IPS DF 6.9 (cell line): ENCODE measurements around the gene IGFBP4.

Source experiments
- DNase-seq: peaks from one replicate; pipeline ENCODE4 v3.0.0-alpha.2; 2013; ENCODE audit warnings: low read depth, low spot score
- H3K27ac ChIP-seq: one replicate; pipeline ENCODE4 v1.5.1; 2013; ENCODE audit warnings: low read length, control low read depth
- H3K27me3 ChIP-seq: 2 replicates; pipeline ENCODE4 v1.6.1; 2013; ENCODE audit warnings: mild to moderate bottlenecking, low read length; ENCODE audit not compliant: control insufficient read depth, insufficient read depth
- H3K36me3 ChIP-seq: 2 replicates; pipeline ENCODE4 v1.6.1; 2013; ENCODE audit warnings: low read length; ENCODE audit not compliant: control insufficient read depth, insufficient read depth
- H3K4me1 ChIP-seq: 2 replicates; pipeline ENCODE4 v1.6.1; 2013; ENCODE audit warnings: low read length; ENCODE audit not compliant: control insufficient read depth, insufficient read depth
- H3K4me3 ChIP-seq: 2 replicates; pipeline ENCODE4 v1.5.1; 2013; ENCODE audit warnings: mild to moderate bottlenecking, low read length
- H3K9me3 ChIP-seq: 2 replicates; pipeline ENCODE4 v1.6.1; 2013; ENCODE audit warnings: low read length, inconsistent platforms; ENCODE audit not compliant: control insufficient read depth, insufficient read depth
- WGBS: extraction: QIAGEN DNeasy Blood & Tissue Kit; methylation state at CpG from one replicate; pipeline ENCODE4 v1.1.7; 2013; ENCODE audit warnings: mixed read lengths, missing lambda C conversion rate; ENCODE audit not compliant: insufficient read length, insufficient coverage; 5-methylcytosine and 5-hydroxymethylcytosine counted together

Gene IGFBP4

GRCh38 chr17:40484285-40484972 lies 41.2 kb downstream of the IGFBP4 start:
- Histone ChIP-seq H3K4me3 (no peak overlapping the region), H3K9me3 (no peaks in the 10 kb centered on the region), H3K27ac (no peak overlapping the region), H3K4me1 (peaks cover 11% of the 10 kb centered on the region), H3K36me3 (no peaks in the 10 kb centered on the region), H3K27me3 (no peaks in the 10 kb centered on the region)
- no CpG with 5 or more reads among the region's 18 CpGs for WGBS
- no peak for DNase-seq

- H3K4me3 ChIP-seq, result no peak overlapping the region
Measured at GRCh38 chr17:40484973-40485530, 41.8 kb downstream of the IGFBP4 start.

GRCh38 chr17:40485851-40486521 lies 42.7 kb downstream of the IGFBP4 start:
- WGBS, result no CpG with 5 or more reads among the region's 17 CpGs
- Histone ChIP-seq H3K4me1 (peaks cover 17% of the 10 kb centered on the region), H3K9me3 (no peaks in the 10 kb centered on the region), H3K27me3 (no peaks in the 10 kb centered on the region), H3K36me3 (no peaks in the 10 kb centered on the region), H3K27ac (no peak overlapping the region), H3K4me3 (no peak overlapping the region)
- no peak for DNase-seq

More at GRCh38 chr17:40484973-40485530, 41.8 kb downstream of the IGFBP4 start:
- no peaks in the 10 kb centered on the region for H3K27me3 ChIP-seq
- no peak overlapping the region for H3K27ac ChIP-seq
- H3K9me3 ChIP-seq, result no peaks in the 10 kb centered on the region
- H3K4me1 ChIP-seq, result peaks cover 13% of the 10 kb centered on the region
- H3K36me3 ChIP-seq, result no peaks in the 10 kb centered on the region
- no CpG with 5 or more reads among the region's 7 CpGs for WGBS
- no peak for DNase-seq

GRCh38 chr17:40486522-40487370 lies 43.5 kb downstream of the IGFBP4 start:
- no peak for DNase-seq
- no CpG with 5 or more reads among the region's 12 CpGs for WGBS
- Histone ChIP-seq H3K9me3 (no peaks in the 10 kb centered on the region), H3K27ac (no peak overlapping the region), H3K4me1 (peaks cover 20% of the 10 kb centered on the region), H3K4me3 (no peak overlapping the region), H3K36me3 (no peaks in the 10 kb centered on the region), H3K27me3 (no peaks in the 10 kb centered on the region)

- no CpG with 5 or more reads among the region's 7 CpGs for WGBS
- DNase-seq, result no peak
- peaks cover 20% of the 10 kb centered on the region for H3K4me1 ChIP-seq
- H3K9me3 ChIP-seq, result no peaks in the 10 kb centered on the region
- no peaks in the 10 kb centered on the region for H3K27me3 ChIP-seq
- H3K36me3 ChIP-seq, result no peaks in the 10 kb centered on the region
- no peak overlapping the region for H3K27ac ChIP-seq
- H3K4me3 ChIP-seq, result no peak overlapping the region
Measured at GRCh38 chr17:40487371-40488020, 44.2 kb downstream of the IGFBP4 start.

- H3K36me3 ChIP-seq, result no peaks in the 10 kb centered on the region
- H3K27me3 ChIP-seq, result no peaks in the 10 kb centered on the region
- WGBS, result no CpG with 5 or more reads among the region's 5 CpGs
- H3K4me3 ChIP-seq, result no peak overlapping the region
- no peak for DNase-seq
- no peaks in the 10 kb centered on the region for H3K9me3 ChIP-seq
- no peak overlapping the region for H3K27ac ChIP-seq
- H3K4me1 ChIP-seq, result peaks cover 16% of the 10 kb centered on the region
Measured at GRCh38 chr17:40490289-40490853, 47.1 kb downstream of the IGFBP4 start.

- Histone ChIP-seq H3K36me3 (no peaks in the 10 kb centered on the region), H3K9me3 (no peaks in the 10 kb centered on the region), H3K4me3 (no peak overlapping the region), H3K4me1 (peaks cover 16% of the 10 kb centered on the region), H3K27me3 (no peaks in the 10 kb centered on the region), H3K27ac (no peak overlapping the region)
- DNase-seq, result no peak
- WGBS, result no CpG with 5 or more reads among the region's 2 CpGs
Measured at GRCh38 chr17:40490982-40491381, 47.7 kb downstream of the IGFBP4 start.

- no peak overlapping the region for H3K4me3 ChIP-seq
- no CpG with 5 or more reads among the region's 7 CpGs for WGBS
- H3K27ac ChIP-seq, result no peak overlapping the region
- H3K9me3 ChIP-seq, result no peaks in the 10 kb centered on the region
- H3K4me1 ChIP-seq, result peaks cover 14% of the 10 kb centered on the region
- H3K36me3 ChIP-seq, result no peaks in the 10 kb centered on the region
- no peaks in the 10 kb centered on the region for H3K27me3 ChIP-seq
- DNase-seq, result no peak
Measured at GRCh38 chr17:40491486-40491885, 48.2 kb downstream of the IGFBP4 start.

GRCh38 chr17:40493697-40494096 lies 50.4 kb downstream of the IGFBP4 start:
- no peak for DNase-seq
- WGBS, result no CpG with 5 or more reads among the region's 4 CpGs
- peaks cover 16% of the 10 kb centered on the region for H3K4me1 ChIP-seq

More at GRCh38 chr17:40493697-40494096, 50.4 kb downstream of the IGFBP4 start:
- Histone ChIP-seq H3K4me3 (no peak overlapping the region), H3K27ac (no peak overlapping the region), H3K9me3 (no peaks in the 10 kb centered on the region), H3K36me3 (no peaks in the 10 kb centered on the region), H3K27me3 (no peaks in the 10 kb centered on the region)
